Thoracic aorta (tissue), 2 donors: Measurements from ENCODE around the gene CTSG. TPM values are rescaled to one million over a fixed set of nuclear protein-coding genes. Genes with fewer than 3 reads are reported as not detected.
"Not testable (repeated sequence)": the region's sequence is repeated elsewhere in the genome, so short reads cannot be mapped to it uniquely, and the experiment has no call there.

Source experiments
- ATAC-seq: fragments of 150-250 bp; one replicate; pipeline ENCODE4 v1.8.0; 2017; ENCODE audit warnings: low read depth; ENCODE audit not compliant: insufficient number of reproducible peaks, low FRiP score
- DNase-seq: peaks from one replicate; pipeline ENCODE4 v3.0.0-alpha.2; 2020; ENCODE audit warnings: low spot score
- H3K27ac ChIP-seq, 2 donors: fragments of 200-600 bp; sonication (generic); 1 replicate in 1 of 2; 2 replicates in 1 of 2; pipeline ENCODE4 v1.5.1; 2016; ENCODE audit warnings: mild to moderate bottlenecking in 2 of 2, moderate library complexity in 2 of 2
- H3K27me3 ChIP-seq: fragments of 200-600 bp; sonication (generic); replicated peaks from 2 replicates; pipeline ENCODE4 v1.6.0; 2016; ENCODE audit warnings: mild to moderate bottlenecking; ENCODE audit not compliant: insufficient read depth
- H3K36me3 ChIP-seq: fragments of 200-600 bp; sonication (generic); one replicate; pipeline ENCODE4 v1.5.1; 2016
- H3K4me1 ChIP-seq, 2 donors: fragments of 200-600 bp; sonication (generic); 1 replicate in 1 of 2; 2 replicates in 1 of 2; pipeline versions ENCODE4 v1.5.1 to v1.6.0; 2016; ENCODE audit warnings: low read depth in 2 of 2, mild to moderate bottlenecking in 1 of 2; ENCODE audit not compliant: control insufficient read depth in 1 of 2
- H3K4me3 ChIP-seq: fragments of 200-600 bp; sonication (generic); 2 replicates; pipeline ENCODE4 v1.5.1; 2016; ENCODE audit warnings: mild to moderate bottlenecking
- H3K9me3 ChIP-seq: fragments of 200-600 bp; sonication (generic); 2 replicates; pipeline ENCODE4 v1.5.1; 2016
- total RNA-seq, 2 donors: library from RNA; depleted of rRNA; stranded (reverse); fragments of >200 nt; gene quantifications; one replicate each; pipeline versions ENCODE4 v1.1.0 to v1.2.3, GENCODE V29; 2016
- TF ChIP-seq, protein P1 (sequence below): fragments of 200-600 bp; sonication (generic); IDR thresholded peaks from one replicate; pipeline ENCODE4 v1.5.1; 2019; ENCODE audit warnings: antibody characterized with exemption

CTSG gene
- total RNA-seq, 2 donors from 2014 or later, result 4.1 to 8.8 TPM

DNA sequence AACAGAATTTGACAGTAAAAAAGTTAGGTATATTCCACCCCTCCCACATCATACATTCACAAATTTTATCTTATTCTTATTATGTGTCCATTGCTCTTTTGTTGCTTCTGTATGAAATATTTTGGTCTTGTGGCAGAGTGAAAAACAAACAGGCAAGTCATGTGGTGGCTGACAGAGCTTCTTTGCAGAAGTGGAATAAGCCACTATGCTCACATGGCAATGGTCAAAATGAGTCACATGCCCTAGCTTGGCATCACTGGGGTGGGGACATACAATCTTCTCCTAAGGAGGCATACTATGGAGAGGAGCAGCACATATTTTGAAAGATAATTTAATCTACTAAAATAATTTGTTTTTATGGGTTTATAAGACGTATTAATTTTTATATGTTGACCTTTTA is 40.3 kb downstream of the CTSG start:
- Histone ChIP-seq H3K27me3 (no peaks in the 10 kb centered on the region), H3K4me3 (no peak overlapping the region), H3K9me3 (no peaks in the 10 kb centered on the region), H3K4me1 (no peaks in the 10 kb centered on the region), H3K27ac (no peak overlapping the region), H3K36me3 (no peaks in the 10 kb centered on the region)
- DNase-seq (no peak), ATAC-seq (no peak)
- TF ChIP-seq, protein P1, sequence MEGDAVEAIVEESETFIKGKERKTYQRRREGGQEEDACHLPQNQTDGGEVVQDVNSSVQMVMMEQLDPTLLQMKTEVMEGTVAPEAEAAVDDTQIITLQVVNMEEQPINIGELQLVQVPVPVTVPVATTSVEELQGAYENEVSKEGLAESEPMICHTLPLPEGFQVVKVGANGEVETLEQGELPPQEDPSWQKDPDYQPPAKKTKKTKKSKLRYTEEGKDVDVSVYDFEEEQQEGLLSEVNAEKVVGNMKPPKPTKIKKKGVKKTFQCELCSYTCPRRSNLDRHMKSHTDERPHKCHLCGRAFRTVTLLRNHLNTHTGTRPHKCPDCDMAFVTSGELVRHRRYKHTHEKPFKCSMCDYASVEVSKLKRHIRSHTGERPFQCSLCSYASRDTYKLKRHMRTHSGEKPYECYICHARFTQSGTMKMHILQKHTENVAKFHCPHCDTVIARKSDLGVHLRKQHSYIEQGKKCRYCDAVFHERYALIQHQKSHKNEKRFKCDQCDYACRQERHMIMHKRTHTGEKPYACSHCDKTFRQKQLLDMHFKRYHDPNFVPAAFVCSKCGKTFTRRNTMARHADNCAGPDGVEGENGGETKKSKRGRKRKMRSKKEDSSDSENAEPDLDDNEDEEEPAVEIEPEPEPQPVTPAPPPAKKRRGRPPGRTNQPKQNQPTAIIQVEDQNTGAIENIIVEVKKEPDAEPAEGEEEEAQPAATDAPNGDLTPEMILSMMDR, result no peak

- no peak for ATAC-seq
- TF ChIP-seq, protein P1, result no peak
- DNase-seq, result no peak
Observed at GRCh38 chr14:24534286-24534685, 41.8 kb downstream of the CTSG start.

GRCh38 chr14:24525877-24526620 is 50.0 kb downstream of the CTSG start:
- ATAC-seq, H3K27me3 ChIP-seq, H3K36me3 ChIP-seq, DNase-seq, H3K4me1 ChIP-seq, H3K4me3 ChIP-seq, H3K9me3 ChIP-seq, H3K27ac ChIP-seq: not testable (repeated sequence)

More at GRCh38 chr14:24534286-24534685, 41.8 kb downstream of the CTSG start:
- H3K4me1 ChIP-seq, result no peaks in the 10 kb centered on the region
- H3K27me3 ChIP-seq, result no peaks in the 10 kb centered on the region
- H3K27ac ChIP-seq, result no peak overlapping the region
- H3K36me3 ChIP-seq, result no peaks in the 10 kb centered on the region
- no peak overlapping the region for H3K4me3 ChIP-seq
- no peaks in the 10 kb centered on the region for H3K9me3 ChIP-seq

Other genes with a start within 250 kb of the CTSG start
- gene ADCY4, start 241.2 kb downstream of the CTSG start, total RNA-seq, result 10 to 100 TPM; 25.5 to 28.7 TPM
- gene RIPK3, start 236.3 kb downstream of the CTSG start, total RNA-seq, result 10 to 100 TPM in 1 of 2 donors, 1 to 10 TPM in 1; 6.8 to 17.9 TPM
- 10 to 100 TPM; 62.0 to 84.5 TPM for gene NFATC4, start 208.1 kb downstream of the CTSG start, total RNA-seq
- 10 to 100 TPM in 1 of 2 donors, 1 to 10 TPM in 1; 9.5 to 11.6 TPM for gene NYNRIN, start 177.2 kb downstream of the CTSG start, total RNA-seq
- gene CBLN3, start 146.6 kb downstream of the CTSG start, total RNA-seq, result 1 to 10 TPM; 1.3 to 4.2 TPM
- 10 to 100 TPM; 62.8 to 71.6 TPM for gene KHNYN, start 146.3 kb downstream of the CTSG start, total RNA-seq
- 10 to 100 TPM; 27.6 to 61.8 TPM for gene SDR39U1, start 133.5 kb downstream of the CTSG start, total RNA-seq
- not detected for gene CMA1, start 68.0 kb downstream of the CTSG start, total RNA-seq
- gene GZMH, start 33.4 kb upstream of the CTSG start, total RNA-seq, result 10 to 100 TPM in 1 of 2 donors, not detected in 1; 14.7 TPM
- under 1 TPM in 1 of 2 donors, not detected in 1; 0.78 TPM for gene GZMB, start 57.9 kb upstream of the CTSG start, total RNA-seq